ENCODE data around the gene SLC20A1.
"Not testable (repeated sequence)": the region's sequence is repeated elsewhere in the genome, so short reads cannot be mapped to it uniquely, and the experiment has no call there.

SLC20A1 gene, protein sequence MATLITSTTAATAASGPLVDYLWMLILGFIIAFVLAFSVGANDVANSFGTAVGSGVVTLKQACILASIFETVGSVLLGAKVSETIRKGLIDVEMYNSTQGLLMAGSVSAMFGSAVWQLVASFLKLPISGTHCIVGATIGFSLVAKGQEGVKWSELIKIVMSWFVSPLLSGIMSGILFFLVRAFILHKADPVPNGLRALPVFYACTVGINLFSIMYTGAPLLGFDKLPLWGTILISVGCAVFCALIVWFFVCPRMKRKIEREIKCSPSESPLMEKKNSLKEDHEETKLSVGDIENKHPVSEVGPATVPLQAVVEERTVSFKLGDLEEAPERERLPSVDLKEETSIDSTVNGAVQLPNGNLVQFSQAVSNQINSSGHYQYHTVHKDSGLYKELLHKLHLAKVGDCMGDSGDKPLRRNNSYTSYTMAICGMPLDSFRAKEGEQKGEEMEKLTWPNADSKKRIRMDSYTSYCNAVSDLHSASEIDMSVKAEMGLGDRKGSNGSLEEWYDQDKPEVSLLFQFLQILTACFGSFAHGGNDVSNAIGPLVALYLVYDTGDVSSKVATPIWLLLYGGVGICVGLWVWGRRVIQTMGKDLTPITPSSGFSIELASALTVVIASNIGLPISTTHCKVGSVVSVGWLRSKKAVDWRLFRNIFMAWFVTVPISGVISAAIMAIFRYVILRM

DNA sequence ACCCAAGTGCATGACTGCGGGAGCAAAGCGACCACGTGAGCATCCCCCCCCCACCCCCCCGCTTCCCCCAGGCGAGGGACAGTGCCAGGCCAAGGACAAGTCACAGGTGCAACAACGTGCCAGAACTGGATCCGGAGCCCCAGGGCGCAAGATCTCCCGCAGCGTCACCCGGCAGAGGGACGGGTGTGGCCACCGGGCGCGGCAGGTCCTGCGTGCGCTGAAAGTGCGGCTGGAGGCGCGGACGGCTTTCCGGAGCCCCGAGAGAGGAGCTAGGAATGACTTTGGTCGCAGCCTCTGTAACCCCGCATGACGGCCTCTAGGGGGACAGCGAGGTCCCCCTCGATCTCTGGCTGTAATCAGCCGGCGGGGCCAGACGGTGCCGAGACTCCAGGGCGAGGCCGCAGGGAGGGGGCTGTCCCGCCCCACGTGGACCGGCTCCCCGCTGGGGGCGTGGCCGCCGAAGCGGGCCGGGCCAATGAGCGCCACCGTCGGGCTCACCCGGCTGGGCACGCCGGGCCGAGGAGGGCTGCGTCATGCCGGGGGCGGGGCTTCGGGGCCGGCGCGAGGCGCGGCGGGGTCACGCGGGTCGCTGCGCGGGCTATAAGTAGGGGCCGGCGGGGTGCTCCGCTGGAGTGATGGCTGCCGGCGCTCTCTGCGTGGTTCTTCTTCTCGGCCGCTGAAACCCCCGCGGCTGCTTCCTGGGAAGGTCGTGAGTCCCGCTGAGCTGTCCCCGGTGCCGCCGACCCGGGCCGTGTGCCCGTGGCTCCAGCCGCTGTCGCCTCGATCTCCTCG is at the start of gene SLC20A1:
TSS of gene SLC20A1 (plus strand) at position 630 of the 792 bp plus-strand sequence. CDS start 890 bp downstream, outside the sequence.
- DNase-seq (ENCODE audit: low spot score), result peak; percentile 97

DNA sequence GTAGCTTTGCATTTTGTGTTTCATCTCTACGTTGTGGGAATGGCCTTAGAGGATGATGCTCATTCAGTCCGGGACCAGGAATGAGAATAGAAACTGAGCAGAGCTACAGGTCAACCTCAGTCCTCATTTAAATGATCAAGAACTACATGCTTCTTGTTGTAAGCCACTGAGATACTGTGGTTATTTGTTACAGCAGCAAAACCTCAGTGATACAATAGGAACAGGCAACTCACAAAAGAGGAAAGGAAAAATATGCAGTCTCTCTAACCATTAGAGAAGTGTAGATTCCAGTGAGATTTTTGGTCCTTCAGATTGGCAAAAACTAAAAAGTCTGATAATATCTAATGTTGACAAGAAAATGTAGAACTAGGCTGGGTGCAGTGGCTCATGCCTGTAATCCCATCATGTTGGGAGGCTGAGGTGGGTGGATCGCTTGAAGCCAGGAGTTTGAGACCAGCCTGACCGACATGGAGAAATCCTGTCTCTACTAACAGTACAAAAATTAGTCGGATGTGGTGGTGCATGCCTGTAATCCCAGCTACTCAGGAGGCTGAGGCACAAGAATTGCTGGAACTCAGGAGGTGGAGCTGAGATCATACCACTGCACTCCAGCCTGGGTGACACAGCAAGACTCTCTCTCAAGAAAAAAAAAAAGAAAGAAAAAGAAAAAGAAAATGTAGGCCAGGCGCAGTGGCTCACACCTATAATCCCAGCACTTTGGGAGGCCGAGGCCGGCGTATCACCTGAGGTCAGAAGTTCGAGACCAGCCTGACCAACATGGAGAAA is 48.0 kb upstream of the SLC20A1 start:
- no peak for DNase-seq (ENCODE audit: low spot score)

DNA sequence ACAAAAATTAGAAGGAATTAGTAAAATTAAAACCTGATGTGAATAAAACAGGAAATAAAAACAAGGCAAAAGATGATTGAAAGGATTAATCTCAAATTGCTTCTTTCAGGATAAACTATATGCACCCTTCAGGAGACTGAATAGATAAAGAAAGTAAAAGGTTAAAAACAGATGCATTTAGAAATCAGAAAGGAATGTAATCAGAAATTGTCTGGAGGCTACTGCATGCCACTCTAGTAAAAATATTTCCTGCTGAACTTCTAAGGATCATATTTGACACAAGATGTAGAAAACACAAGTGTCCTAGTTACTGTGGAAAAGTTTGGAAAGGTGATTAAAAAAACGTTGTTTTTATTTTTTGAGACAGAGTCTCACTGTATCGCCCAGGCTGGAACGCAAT is 45.1 kb upstream of the SLC20A1 start:
- DNase-seq (ENCODE audit: low spot score), result no peak

DNA sequence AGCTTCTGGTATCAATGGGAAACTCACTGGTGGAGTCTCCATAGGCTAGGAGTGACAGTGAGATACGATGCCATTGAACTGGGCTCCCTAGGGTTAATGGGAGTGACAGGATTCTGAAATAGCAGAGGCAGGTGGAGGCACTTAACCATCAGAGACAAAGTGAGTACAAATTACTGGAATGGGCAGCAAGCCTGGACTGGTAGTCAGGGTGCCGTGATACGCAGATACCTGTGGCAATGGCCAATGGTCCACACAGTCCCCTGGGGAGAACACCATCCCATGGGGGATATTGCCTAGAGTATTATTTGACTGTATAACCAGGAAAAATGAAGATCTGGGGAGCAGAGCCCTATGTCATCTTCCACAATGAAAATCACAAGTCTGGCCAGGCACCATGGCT is 44.0 kb upstream of the SLC20A1 start:
- DNase-seq (ENCODE audit: low spot score), result no peak

DNA sequence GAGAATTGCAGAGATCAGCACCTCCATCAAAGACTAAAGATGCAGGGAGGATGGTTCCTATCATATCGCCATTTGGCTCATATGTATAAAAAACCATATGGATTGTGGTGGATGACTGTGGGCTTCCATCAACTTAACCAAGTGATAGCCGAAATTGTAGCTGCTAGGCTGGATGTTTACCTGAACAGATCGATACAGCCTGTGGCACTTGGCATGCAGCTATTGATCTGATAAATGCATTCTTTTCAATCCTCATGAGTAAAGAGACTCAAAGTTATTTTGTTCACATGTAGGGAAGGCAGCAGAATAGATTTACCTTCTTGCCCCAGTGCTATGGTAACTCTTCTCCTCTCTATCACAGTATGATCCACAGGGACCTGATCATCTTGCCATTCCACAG is 42.8 kb upstream of the SLC20A1 start:
- DNase-seq (ENCODE audit: low spot score), result no peak

DNA sequence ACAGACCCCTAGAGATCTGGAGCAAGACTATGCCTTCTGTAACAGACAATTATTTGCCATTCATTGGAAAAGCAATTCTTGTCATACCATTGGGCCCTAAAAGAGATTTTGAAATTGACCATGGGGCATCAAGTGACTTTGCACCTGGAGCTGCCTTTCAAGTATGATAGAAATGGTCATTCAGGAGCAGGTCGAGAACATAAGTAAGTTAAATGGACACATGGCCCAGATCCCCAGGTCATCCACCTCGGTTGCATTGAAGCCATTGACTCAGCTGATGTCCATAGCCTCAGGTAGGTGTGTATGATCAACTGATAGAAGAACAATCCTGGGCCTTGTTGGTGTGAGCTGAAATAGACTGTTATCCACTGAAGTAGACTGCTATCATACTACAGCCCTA is 42.0 kb upstream of the SLC20A1 start:
- no peak for DNase-seq (ENCODE audit: low spot score)

DNA sequence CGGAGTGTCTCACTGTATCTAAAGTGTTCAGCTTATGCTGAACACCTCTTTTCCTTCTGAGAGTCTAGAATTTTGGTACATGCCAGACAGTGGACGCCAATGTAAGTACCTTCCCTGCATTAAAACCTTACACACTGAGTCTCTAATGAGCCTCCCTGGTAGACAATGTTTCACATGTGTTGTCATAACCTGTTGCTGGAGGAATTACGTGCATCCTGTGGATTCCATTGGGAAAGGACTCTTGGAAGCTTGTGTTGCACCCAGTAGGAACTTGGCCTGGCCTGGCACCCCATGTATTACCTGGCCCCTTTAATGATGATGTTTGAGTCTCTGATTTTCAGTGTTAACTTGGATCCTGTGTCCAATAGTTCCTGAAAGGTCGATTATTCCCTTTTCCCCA is 40.8 kb upstream of the SLC20A1 start:
- no peak for DNase-seq (ENCODE audit: low spot score)

DNA sequence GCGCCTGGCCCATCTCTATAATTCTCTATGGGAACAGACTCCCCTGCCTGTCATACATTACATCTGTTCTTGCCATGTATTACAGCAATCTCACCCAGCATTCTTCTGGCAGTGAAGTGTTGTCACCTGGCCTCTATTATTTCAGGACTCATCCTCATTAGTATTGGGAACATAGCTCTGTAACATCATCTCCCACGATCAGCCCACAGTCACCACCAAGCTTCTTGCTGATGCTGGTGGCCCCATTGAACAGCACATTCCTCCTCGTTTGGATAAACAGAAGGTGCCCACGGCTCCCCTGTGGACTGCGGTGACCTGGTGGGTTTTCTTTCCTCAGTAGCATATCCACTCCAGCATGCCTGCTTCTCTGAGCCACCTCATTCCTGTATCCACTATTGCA is 39.8 kb upstream of the SLC20A1 start:
- peak; percentile 47 for DNase-seq (ENCODE audit: low spot score)

DNA sequence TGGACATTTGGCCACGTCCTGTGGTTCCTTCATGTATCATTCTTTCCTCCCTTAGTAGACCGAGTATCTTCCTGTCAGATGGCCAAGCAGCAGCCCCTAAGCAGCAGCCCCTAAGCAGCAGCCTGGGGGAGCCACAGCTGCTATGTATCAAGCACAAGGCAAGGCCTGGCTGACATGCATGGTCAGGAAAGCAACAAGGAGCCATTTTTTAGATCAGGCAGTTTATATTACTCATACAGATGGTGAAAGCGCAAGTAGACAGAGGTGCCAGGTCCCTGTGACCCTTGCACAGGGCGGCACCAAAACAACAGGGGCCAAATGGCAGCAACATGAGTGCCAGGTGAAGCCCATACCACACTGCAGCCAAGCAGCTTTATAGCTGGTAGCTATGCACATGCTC is 39.2 kb upstream of the SLC20A1 start:
- DNase-seq (ENCODE audit: low spot score), result no peak

DNA sequence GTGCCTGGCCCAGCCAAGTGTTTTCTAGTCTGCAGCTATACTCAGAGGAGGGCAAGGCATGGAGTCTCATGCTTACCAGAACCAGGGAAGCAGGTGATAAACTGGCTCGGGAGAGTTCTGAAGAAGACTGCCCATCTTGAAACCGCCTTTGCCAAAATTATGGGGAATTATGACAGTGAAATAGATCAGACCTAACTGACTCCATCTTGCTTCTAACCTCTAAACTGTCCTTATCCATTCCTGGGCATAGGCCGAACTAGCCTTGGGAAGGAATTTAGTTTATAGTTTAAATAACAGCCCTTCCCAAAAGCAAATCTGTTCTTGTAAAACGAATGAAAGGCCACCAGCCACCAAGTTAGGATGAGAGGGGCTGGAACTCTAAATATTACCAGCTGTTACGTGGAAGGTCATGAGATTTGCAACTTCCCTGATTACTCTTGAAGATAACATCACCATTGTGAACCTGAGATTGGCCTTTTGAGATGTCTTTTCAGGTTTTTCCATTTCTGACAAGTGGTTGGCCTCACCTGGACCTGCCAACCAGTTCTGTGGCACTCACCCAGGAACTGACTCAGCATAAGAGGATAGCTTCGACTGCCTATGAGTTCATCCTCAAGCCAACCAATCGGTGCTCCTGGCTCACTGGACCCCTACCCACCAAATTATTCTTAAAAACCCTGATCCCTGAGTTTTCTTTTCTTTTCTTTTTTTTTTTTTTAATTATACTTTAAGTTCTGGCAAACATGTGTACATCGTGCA is 37.9 kb upstream of the SLC20A1 start:
- no peak for DNase-seq (ENCODE audit: low spot score)

DNA sequence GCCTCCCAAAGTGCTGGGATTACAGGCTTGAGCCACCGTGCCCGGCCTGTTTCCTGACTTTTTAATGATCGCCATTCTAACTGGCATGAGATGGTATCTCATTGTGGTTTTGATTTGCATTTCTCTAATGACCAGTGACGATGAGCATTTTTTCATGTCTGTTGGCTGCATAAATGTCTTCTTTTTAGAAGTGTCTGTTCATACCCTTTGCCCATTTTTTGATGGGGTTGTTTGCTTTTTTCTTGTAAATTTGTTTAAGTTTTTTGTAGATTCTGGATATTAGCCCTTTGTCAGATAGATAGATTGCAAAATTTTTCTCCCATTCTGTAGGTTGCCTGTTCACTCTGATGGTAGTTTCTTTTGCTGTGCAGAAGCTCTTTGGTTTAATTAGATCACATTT is 36.4 kb upstream of the SLC20A1 start:
- not testable (repeated sequence) for DNase-seq (ENCODE audit: low spot score)

DNA sequence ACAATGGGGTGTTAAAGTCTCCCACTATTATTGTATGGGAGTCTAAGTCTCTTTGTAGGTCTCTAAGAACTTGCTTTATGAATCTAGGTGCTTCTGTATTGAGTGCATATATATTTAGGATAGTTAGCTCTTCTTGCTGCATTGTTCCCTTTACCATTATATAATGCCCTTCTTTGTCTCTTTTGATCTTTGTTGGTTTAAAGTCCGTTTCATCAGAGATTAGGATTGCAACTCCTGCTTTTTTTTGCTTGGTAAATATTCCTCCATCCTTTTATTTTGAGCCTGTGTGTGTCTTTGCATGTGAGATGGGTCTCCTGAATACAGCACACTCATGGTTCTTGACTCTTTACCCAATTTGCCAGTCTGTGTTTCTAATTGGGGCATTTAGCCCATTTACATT is 33.5 kb upstream of the SLC20A1 start:
- not testable (repeated sequence) for DNase-seq (ENCODE audit: low spot score)

DNA sequence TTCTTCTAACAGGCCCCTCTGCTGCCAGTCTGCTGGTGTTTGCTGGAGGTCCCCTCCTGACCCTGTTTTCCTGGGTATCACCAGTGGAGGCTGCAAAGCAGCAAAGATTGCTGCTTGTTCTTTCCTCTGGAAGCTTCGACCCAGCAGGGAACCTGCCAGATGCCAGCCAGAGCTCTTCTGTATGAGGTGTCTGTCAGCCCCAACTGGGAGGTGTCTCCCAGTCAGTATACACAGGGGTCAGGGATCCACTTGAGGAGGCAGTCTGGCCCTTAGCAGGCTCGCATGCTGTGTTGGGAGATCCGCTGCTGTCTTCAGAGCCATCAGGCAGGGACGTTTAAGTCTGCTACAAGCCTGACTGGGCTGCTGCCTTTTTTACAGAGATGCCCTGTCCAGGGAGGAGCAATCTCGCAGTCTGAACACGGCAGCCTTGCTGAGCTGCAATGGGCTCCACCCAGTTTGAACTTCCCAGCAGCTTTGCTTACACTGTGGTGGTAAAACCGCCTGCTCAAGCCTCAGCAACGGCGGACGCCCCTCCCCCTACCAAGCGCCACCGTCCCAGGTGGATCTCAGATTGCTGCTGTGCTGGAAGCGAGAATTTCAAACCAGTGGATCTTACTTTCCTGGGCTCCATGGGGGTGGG is 31.4 kb upstream of the SLC20A1 start:
- no peak for DNase-seq (ENCODE audit: low spot score)

DNA sequence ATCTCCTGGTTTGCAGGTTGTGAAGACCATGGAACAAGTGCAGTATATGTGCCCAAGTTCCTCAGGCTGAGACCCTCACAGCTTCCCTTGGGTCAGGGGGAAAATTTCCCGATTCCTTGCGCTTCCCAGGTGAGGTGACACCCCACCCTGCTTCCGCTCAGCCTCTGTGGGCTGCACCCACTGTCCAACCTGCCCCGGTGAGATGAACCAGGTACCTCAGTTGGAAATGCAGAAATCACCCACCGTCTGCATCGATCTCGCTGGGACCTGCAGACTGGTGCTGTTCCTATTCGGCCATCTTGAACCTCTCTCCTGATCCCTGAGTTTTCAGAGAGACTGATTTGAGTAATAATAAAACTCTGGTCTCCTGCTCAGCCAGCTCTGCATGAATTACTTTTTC is 30.7 kb upstream of the SLC20A1 start:
- no peak for DNase-seq (ENCODE audit: low spot score)

DNA sequence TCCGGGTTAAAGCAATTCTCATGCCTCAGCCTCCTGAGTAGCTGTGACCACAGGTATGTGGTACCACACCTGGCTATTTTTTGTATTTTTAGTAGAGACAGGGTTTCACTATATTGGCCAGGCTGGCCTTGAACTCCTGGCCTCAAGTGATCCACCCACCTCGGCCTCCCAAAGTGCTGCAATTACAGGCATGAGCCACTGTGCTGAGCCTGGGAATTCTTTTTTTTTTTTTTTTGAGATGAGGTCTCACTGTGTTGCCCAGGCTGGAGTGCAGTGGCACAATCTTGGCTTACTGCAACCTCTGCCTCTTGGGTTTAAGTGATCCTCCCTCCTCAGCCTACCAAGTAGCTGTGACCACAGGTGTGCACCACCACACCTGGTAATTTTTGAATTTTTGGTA is 29.9 kb upstream of the SLC20A1 start:
- not testable (repeated sequence) for DNase-seq (ENCODE audit: low spot score)

DNA sequence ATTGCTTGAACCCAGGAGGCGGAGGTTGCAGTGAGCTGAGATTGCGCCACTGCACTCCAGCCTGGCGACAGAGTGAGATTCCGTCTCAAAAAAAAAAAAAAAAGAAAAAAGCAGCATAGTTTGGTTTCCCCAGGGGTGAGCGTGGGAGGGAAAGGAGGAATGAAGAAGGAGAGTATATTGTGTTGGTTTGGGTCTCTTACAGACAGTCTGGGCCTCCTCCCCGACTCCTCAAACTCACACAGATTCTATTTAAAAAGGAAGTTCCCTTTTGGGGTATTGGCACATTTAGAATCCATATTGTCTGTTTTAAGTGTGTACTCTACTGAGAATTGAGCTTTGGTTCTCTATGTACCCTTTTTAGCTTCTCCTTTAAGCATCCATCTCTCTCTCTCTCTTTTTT is 27.4 kb upstream of the SLC20A1 start:
- DNase-seq (ENCODE audit: low spot score), result no peak

DNA sequence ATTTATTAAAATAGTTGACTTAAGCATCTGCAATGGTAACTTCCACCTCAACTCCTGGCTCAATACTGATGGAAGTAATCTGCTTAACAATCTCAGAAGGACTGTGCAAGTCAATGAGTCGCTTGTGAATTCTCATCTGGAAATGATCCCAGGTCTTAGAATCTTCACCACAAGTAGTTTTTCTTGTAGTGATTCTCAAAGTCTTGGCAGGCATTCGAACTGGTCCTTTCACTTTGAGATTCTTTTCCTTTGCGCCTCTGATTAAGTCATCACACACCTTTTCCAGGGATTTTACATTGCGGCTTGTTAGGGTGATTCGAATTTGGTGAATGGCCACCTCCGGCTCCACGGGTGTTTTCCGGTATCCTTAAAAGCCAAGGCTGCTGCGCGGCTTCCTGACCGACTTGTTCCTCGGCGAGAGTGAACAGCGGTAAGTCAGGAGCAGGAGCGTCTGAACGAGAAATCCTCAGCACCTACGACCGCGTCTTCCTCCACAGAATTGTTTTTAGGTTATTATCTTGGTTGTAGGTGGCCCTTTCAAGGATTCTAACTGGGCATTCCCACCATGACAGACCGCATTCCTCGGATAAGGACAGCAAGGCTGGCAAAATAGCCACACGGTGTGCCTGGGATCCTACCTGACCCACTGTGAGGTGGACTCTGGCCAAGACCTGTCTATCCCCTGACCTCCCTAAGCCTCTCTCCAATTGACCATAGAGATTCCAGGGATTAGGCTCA is 23.8 kb upstream of the SLC20A1 start:
- no peak for DNase-seq (ENCODE audit: low spot score)

DNA sequence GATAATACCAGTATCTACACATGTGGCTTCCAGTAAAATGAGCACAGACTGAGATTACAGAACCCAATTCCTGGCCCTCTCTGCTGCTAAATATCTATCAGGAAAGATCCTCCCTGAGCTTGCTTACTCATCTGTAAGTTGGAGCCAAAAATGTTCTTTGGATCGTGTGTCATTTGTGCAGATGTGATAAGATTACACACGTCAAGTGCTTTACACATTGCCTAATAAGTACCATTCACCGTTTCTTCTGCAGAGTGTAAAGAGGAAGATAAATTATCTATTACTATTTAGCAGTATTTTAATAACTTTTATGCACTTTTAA is 23.2 kb upstream of the SLC20A1 start:
- no peak for DNase-seq (ENCODE audit: low spot score)

DNA sequence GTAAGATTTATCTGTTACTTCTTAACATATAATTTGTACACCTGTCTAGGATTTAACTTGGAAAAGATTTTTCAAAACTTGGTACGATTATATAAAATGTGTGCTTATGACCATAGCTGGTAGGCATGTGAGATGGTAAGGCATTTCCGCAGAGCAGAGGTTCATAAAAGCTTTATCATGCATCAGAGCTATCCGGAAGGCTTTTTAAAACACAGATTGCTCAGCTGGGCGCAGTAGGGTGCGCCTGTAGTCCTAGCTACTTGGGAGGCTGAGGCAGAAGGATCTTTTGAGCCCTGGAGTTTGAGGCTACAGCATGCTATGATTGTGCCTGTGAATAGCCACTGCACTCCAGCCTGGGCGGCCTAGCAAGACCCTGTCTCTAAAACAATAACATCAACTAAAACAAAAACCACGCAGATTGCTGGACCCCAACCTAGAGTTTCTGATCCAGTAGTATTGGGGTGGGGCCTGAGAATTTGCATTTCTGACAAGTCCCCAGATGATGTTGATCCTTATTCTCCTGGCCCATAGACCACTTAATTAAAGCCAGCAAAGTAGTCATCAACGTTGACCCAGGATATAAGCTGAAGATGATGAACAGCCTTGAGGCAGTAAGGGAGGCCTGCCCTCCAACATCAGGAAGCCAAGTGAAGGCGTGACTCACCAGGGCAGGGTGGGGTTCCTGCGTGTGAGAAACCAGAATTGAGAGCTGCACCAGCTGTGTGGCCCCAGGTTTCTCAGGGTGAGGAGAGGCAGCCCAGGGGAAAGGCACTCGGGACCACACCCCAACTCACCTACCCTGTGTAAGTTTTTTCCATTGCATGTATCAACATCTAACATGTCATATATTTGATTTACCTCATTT is 21.6 kb upstream of the SLC20A1 start:
- DNase-seq (ENCODE audit: low spot score), result no peak

All from Ammon's horn (tissue), 1 donor.